Testis (tissue), 3 donors: ENCODE data around the gene TMPRSS11E. TPM values are rescaled to one million over a fixed set of nuclear protein-coding genes. Genes with fewer than 3 reads are reported as not detected.

ENCODE experiments used
- DNase-seq: peaks from one replicate; pipeline ENCODE4 v3.0.0-alpha.2; 2019
- H3K27ac ChIP-seq, 2 donors: fragments of 200-600 bp; sonication (generic); one replicate each; pipeline ENCODE4 v1.5.1; 2019
- H3K27me3 ChIP-seq: fragments of 200-600 bp; sonication (generic); one replicate; pipeline ENCODE4 v1.5.1; 2019
- H3K36me3 ChIP-seq: fragments of 200-600 bp; sonication (generic); one replicate; pipeline ENCODE4 v1.5.1; 2017; ENCODE audit warnings: low read depth; ENCODE audit errors: missing control alignments
- H3K4me1 ChIP-seq: fragments of 200-600 bp; sonication (generic); one replicate; pipeline ENCODE4 v1.5.1; 2019
- H3K4me3 ChIP-seq, 2 donors: fragments of 200-600 bp; sonication (generic); one replicate each; pipeline ENCODE4 v1.5.1; 2017 to 2019
- H3K9me3 ChIP-seq: fragments of 200-600 bp; sonication (generic); one replicate; pipeline ENCODE4 v1.5.1; 2017
- CTCF ChIP-seq, 3 experiments: fragments of 450-650 bp in 2 of 3; fragments of 200-600 bp in 1 of 3; sonication (generic) in 1 of 3; IDR thresholded peaks; one replicate each; pipeline ENCODE4 v1.5.1; 2016 to 2019; ENCODE audit warnings: antibody characterized with exemption in 3 of 3, mild to moderate bottlenecking in 2 of 3, moderate library complexity in 1 of 3
- POLR2A ChIP-seq: fragments of 450-650 bp; IDR thresholded peaks from one replicate; pipeline ENCODE4 v1.6.1; 2017; ENCODE audit warnings: antibody characterized with exemption, mild to moderate bottlenecking, moderate library complexity
- WGBS, 2 donors: methylation state at CpG; one replicate each; pipeline ENCODE4 v1.1.5; 2018; 5-methylcytosine and 5-hydroxymethylcytosine counted together
- intact Hi-C: fragments of 100-400 bp; cut with DNase I; formaldehyde crosslinking; loops from one replicate; pipeline ENCODE4 v1.15.1; 2023; ENCODE audit warnings: low total_unique reads
- polyA plus RNA-seq: library from polyadenylated mRNA; stranded (reverse); fragments of 350-450 nt; fragmentation: Illumina TruSeq; extraction: RNeasy Lipid Tissue Mini Kit (QIAGEN cat#74804); gene quantifications from one replicate; pipeline ENCODE4 v1.2.3, GENCODE V29; 2014; ENCODE audit warnings: low read depth, low replicate concordance; ENCODE audit not compliant: insufficient read depth
- total RNA-seq, 2 donors: library from RNA; depleted of rRNA; stranded (reverse); fragments of >200 nt; gene quantifications; one replicate each; pipeline ENCODE4 v1.2.3, GENCODE V29; 2016

TMPRSS11E gene
- total and polyA plus RNA-seq, 3 donors from 2014 or later: 0.62 to 1.4 (median 0.71) TPM

- H3K36me3 ChIP-seq: no peaks in the 10 kb centered on the region
These were observed 13.0 kb upstream of the TMPRSS11E start for GRCh38 chr4:68434277-68434676.

GRCh38 chr4:68434836-68435235, 12.4 kb upstream of the TMPRSS11E start:
- Histone ChIP-seq H3K27ac (no peak overlapping the region), H3K36me3 (no peaks in the 10 kb centered on the region), H3K9me3 (no peaks in the 10 kb centered on the region), H3K27me3 (no peaks in the 10 kb centered on the region), H3K4me1 (no peaks in the 10 kb centered on the region), H3K4me3 (no peak overlapping the region)
- no peak for TF ChIP-seq CTCF (IDR thresholded peaks at IDR 0.05)
- no peak for TF ChIP-seq POLR2A
- intact Hi-C loops: no loop called here
- 60 to 68% methylated on average over 1 of the region's 1 CpG for WGBS, 2 donors
- no peak for DNase-seq

More at GRCh38 chr4:68434277-68434676, 13.0 kb upstream of the TMPRSS11E start:
- TF ChIP-seq POLR2A: no peak
- no peak for TF ChIP-seq CTCF (IDR thresholded peaks at IDR 0.05)
- intact Hi-C loops: no loop called here
- H3K4me1 ChIP-seq: no peaks in the 10 kb centered on the region
- no peak for DNase-seq
- no peak overlapping the region for H3K27ac ChIP-seq
- H3K9me3 ChIP-seq: no peaks in the 10 kb centered on the region
- 82 to 87% methylated on average over 1 of the region's 1 CpG for WGBS, 2 donors
- H3K27me3 ChIP-seq: no peaks in the 10 kb centered on the region
- H3K4me3 ChIP-seq: no peak overlapping the region

GRCh38 chr4:68445111-68445510, 2.2 kb upstream of the TMPRSS11E start:
- TF ChIP-seq CTCF (IDR thresholded peaks at IDR 0.05): no peak
- TF ChIP-seq POLR2A: no peak
- no peak for DNase-seq
- Histone ChIP-seq H3K4me1 (no peaks in the 10 kb centered on the region), H3K27ac (no peak overlapping the region), H3K36me3 (no peaks in the 10 kb centered on the region), H3K27me3 (no peaks in the 10 kb centered on the region), H3K9me3 (no peaks in the 10 kb centered on the region), H3K4me3 (no peak overlapping the region)
- intact Hi-C loops: no loop called here

- Histone ChIP-seq H3K4me3 (no peak overlapping the region), H3K27ac (no peak overlapping the region), H3K4me1 (no peaks in the 10 kb centered on the region), H3K9me3 (no peaks in the 10 kb centered on the region), H3K27me3 (no peaks in the 10 kb centered on the region), H3K36me3 (no peaks in the 10 kb centered on the region)
- no peak for DNase-seq
- no peak for TF ChIP-seq CTCF (IDR thresholded peaks at IDR 0.05)
- TF ChIP-seq POLR2A: no peak
- intact Hi-C loops: no loop called here
These were observed 4.3 kb downstream of the TMPRSS11E start for GRCh38 chr4:68451246-68452211.

GRCh38 chr4:68460085-68460484, 12.8 kb downstream of the TMPRSS11E start:
- intact Hi-C loops: no loop called here
- 42 to 60% methylated on average over 7 of the region's 7 CpGs for whole genome bisulfite sequencing, 2 donors

More at GRCh38 chr4:68460085-68460484, 12.8 kb downstream of the TMPRSS11E start:
- H3K4me1 ChIP-seq: no peaks in the 10 kb centered on the region
- H3K27me3 ChIP-seq: no peaks in the 10 kb centered on the region
- DNase-seq: no peak
- no peaks in the 10 kb centered on the region for H3K9me3 ChIP-seq
- H3K27ac ChIP-seq: no peak overlapping the region
- no peak overlapping the region for H3K4me3 ChIP-seq
- H3K36me3 ChIP-seq: no peaks in the 10 kb centered on the region
- TF ChIP-seq POLR2A (no peak), CTCF (IDR thresholded peaks at IDR 0.05) (no peak)
